ENCODE measurements around the gene NR1I2. TPM values are rescaled to one million over a fixed set of nuclear protein-coding genes. Genes with fewer than 3 reads are reported as not detected.

Gene NR1I2
- total RNA-seq, 4 donors from 2014 or later = not detected

- no peaks in the 10 kb centered on the region for H3K36me3 ChIP-seq
- no peaks in the 10 kb centered on the region for H3K9me3 ChIP-seq
- no peak for DNase-seq
- H3K4me3 ChIP-seq = no peak overlapping the region
- no peaks in the 10 kb centered on the region for H3K4me1 ChIP-seq
- WGBS, 2 donors = 79 to 83% methylated on average over 5 to 7 of the region's 9 CpGs
- TF ChIP-seq CTCF (IDR thresholded peaks at IDR 0.05) (no peak), POLR2A (IDR thresholded peaks at IDR 0.05) (no peak)
- H3K27ac ChIP-seq = no peak overlapping the region
- no peaks in the 10 kb centered on the region for H3K27me3 ChIP-seq
- intact Hi-C loops (cut with DNase I) = no loop called here
These were observed 13.1 kb upstream of the NR1I2 start for GRCh38 chr3:119768668-119769393.

GRCh38 chr3:119769394-119770149 lies 12.3 kb upstream of the NR1I2 start:
- DNase-seq = no peak
- Histone ChIP-seq H3K9me3 (no peaks in the 10 kb centered on the region), H3K4me3 (no peak overlapping the region), H3K36me3 (no peaks in the 10 kb centered on the region), H3K27ac (no peak overlapping the region), H3K4me1 (no peaks in the 10 kb centered on the region), H3K27me3 (no peaks in the 10 kb centered on the region)
- intact Hi-C loops (cut with DNase I) = no loop called here
- 64 to 69% methylated on average over 8 of the region's 8 CpGs for WGBS, 2 donors
- TF ChIP-seq CTCF (IDR thresholded peaks at IDR 0.05) (no peak), POLR2A (IDR thresholded peaks at IDR 0.05) (no peak)

GRCh38 chr3:119774444-119774843 lies 7.5 kb upstream of the NR1I2 start:
- WGBS, 2 donors = 44 to 47% methylated on average over 2 of the region's 2 CpGs
- TF ChIP-seq CTCF (IDR thresholded peaks at IDR 0.05) = no peak
- no peak for TF ChIP-seq POLR2A (IDR thresholded peaks at IDR 0.05)
- Histone ChIP-seq H3K36me3 (no peaks in the 10 kb centered on the region), H3K27ac (no peak overlapping the region), H3K4me1 (no peaks in the 10 kb centered on the region), H3K9me3 (peaks cover 0 to 4% (median 0%) of the 10 kb centered on the region in 3 donors), H3K4me3 (no peak overlapping the region), H3K27me3 (no peaks in the 10 kb centered on the region)
- no peak for DNase-seq
- intact Hi-C loops (cut with DNase I) = no loop called here

- no peaks in the 10 kb centered on the region for H3K27me3 ChIP-seq
- intact Hi-C loops (cut with DNase I) = no loop called here
- TF ChIP-seq POLR2A (IDR thresholded peaks at IDR 0.05) = no peak
- no peak for TF ChIP-seq CTCF (IDR thresholded peaks at IDR 0.05)
- no peak for DNase-seq
- no peak overlapping the region for H3K27ac ChIP-seq
- H3K36me3 ChIP-seq = no peaks in the 10 kb centered on the region
- 31 to 50% methylated on average over 1 of the region's 1 CpG for WGBS, 2 donors
- H3K9me3 ChIP-seq = peaks cover 0 to 4% (median 0%) of the 10 kb centered on the region in 3 donors
- H3K4me3 ChIP-seq = no peak overlapping the region
- H3K4me1 ChIP-seq = no peaks in the 10 kb centered on the region
These were observed 5.6 kb upstream of the NR1I2 start for GRCh38 chr3:119776304-119776703.

GRCh38 chr3:119778176-119778575 lies 3.7 kb upstream of the NR1I2 start:
- DNase-seq = no peak
- no peak for TF ChIP-seq CTCF (IDR thresholded peaks at IDR 0.05)
- no peak for TF ChIP-seq POLR2A (IDR thresholded peaks at IDR 0.05)
- intact Hi-C loops (cut with DNase I) = no loop called here
- Histone ChIP-seq H3K27ac (no peak overlapping the region), H3K27me3 (no peaks in the 10 kb centered on the region), H3K9me3 (peaks cover 0 to 4% (median 0%) of the 10 kb centered on the region in 3 donors), H3K4me3 (no peak overlapping the region), H3K36me3 (no peaks in the 10 kb centered on the region), H3K4me1 (no peaks in the 10 kb centered on the region)
- 92 to 100% methylated on average over 1 of the region's 1 CpG for WGBS, 2 donors
